HepG2 (cell line): ENCODE data around the gene TCEAL9. TPM values are rescaled to one million over a fixed set of nuclear protein-coding genes. Genes with fewer than 3 reads are reported as not detected.
A peak's percentile ranks its signal among the peaks of the same experiment; 100 is the strongest.

ENCODE experiments used
- DMAP1 ChIP-seq: IDR thresholded peaks from 2 replicates; pipeline ENCODE4 v1.6.1; 2016
- GABPB1 ChIP-seq: IDR thresholded peaks from 2 replicates; pipeline ENCODE4 v1.6.1; 2016; ENCODE audit warnings: mild to moderate bottlenecking, missing genetic modification reagents, moderate library complexity, missing compliant biosample characterization
- HOXA3 ChIP-seq: sonication (generic); formaldehyde crosslinking; IDR thresholded peaks from 2 replicates; pipeline ENCODE4 v1.5.0; 2020; ENCODE audit warnings: missing genetic modification reagents
- TFDP2 ChIP-seq: sonication (generic); formaldehyde crosslinking; IDR thresholded peaks from 2 replicates; pipeline ENCODE4 v1.4.0; 2020; ENCODE audit warnings: missing genetic modification reagents
- THAP11 ChIP-seq: IDR thresholded peaks from 2 replicates; pipeline ENCODE4 v1.6.1; 2016; ENCODE audit warnings: missing biosample characterization, missing genetic modification reagents
- ZFP36L2 ChIP-seq: sonication (generic); formaldehyde crosslinking; IDR thresholded peaks from 2 replicates; pipeline ENCODE4 v1.4.0; 2020; ENCODE audit warnings: missing genetic modification reagents
- ZNF501 ChIP-seq: sonication (generic); formaldehyde crosslinking; IDR thresholded peaks from 2 replicates; pipeline ENCODE4 v1.5.1; 2020; ENCODE audit warnings: mild to moderate bottlenecking, moderate library complexity, missing genetic modification reagents
- ZNF564 ChIP-seq: sonication (generic); formaldehyde crosslinking; IDR thresholded peaks from 2 replicates; pipeline ENCODE4 v1.8.1; 2023; ENCODE audit warnings: mild to moderate bottlenecking, missing genetic modification reagents
- ZNF644 ChIP-seq: IDR thresholded peaks from 2 replicates; pipeline ENCODE4 v1.6.1; 2016; ENCODE audit warnings: low read depth
- ZNF724P ChIP-seq: sonication (generic); formaldehyde crosslinking; IDR thresholded peaks from 2 replicates; pipeline ENCODE4 v1.8.0; 2022; ENCODE audit warnings: missing genetic modification reagents, borderline replicate concordance
- ZSCAN12 ChIP-seq: sonication (generic); formaldehyde crosslinking; IDR thresholded peaks from 2 replicates; pipeline ENCODE4 v1.9.0; 2021; ENCODE audit warnings: mild to moderate bottlenecking, missing genetic modification reagents
- ZSCAN21 ChIP-seq: sonication (generic); formaldehyde crosslinking; IDR thresholded peaks from 2 replicates; pipeline ENCODE4 v1.8.0; 2022; ENCODE audit warnings: mild to moderate bottlenecking, missing genetic modification reagents, moderate library complexity, borderline replicate concordance
- polyA plus RNA-seq, 8 experiments: library from polyadenylated mRNA; depleted of rRNA in 3 of 8; stranded (reverse) in 7 of 8; unstranded in 1 of 8; fragments of >200 nt; fragmentation: Illumina TruSeq in 4 of 8; extraction: Trizol in 4 of 8; gene quantifications; 2 replicates each; pipeline versions ENCODE4 v1.2.1 to v1.2.3, GENCODE V29; 2011 to 2016; ENCODE audit warnings: low read depth in 4 of 8, missing spikeins in 1 of 8, mixed read lengths in 1 of 8; ENCODE audit not compliant: insufficient read depth in 1 of 8
- total RNA-seq, 5 experiments: library from RNA; depleted of rRNA; stranded (reverse); fragments of >200 nt; fragmentation: Illumina TruSeq; extraction: Trizol; gene quantifications; 2 replicates each; pipeline ENCODE4 v1.2.3, GENCODE V29; 2016; ENCODE audit warnings: low read depth in 1 of 5
- TF ChIP-seq, protein P1 (sequence below), 2 experiments: sonication (generic) in 1 of 2; formaldehyde crosslinking in 1 of 2; IDR thresholded peaks; 2 replicates each; pipeline versions ENCODE4 v1.6.1 to v1.9.0; 2014 to 2022; ENCODE audit warnings: antibody characterized with exemption in 1 of 2, borderline replicate concordance in 1 of 2, inconsistent platforms in 1 of 2, low read depth in 1 of 2, missing genetic modification reagents in 1 of 2
- TF ChIP-seq, protein P2 (sequence below): sonication (generic); formaldehyde crosslinking; IDR thresholded peaks from 2 replicates; pipeline ENCODE4 v1.8.0; 2022; ENCODE audit warnings: mild to moderate bottlenecking, missing genetic modification reagents; ENCODE audit not compliant: insufficient replicate concordance
- TF ChIP-seq, protein P3 (sequence below): sonication (generic); formaldehyde crosslinking; IDR thresholded peaks from 2 replicates; pipeline ENCODE4 v1.4.0; 2020; ENCODE audit warnings: mild to moderate bottlenecking, missing genetic modification reagents, borderline replicate concordance

Gene TCEAL9
- total and polyA plus RNA-seq, 2 of the 13 experiments (the other 11 are each of a cell fraction or from before 2014, with no cell fraction given): 15.8 to 45.8 TPM

DNA sequence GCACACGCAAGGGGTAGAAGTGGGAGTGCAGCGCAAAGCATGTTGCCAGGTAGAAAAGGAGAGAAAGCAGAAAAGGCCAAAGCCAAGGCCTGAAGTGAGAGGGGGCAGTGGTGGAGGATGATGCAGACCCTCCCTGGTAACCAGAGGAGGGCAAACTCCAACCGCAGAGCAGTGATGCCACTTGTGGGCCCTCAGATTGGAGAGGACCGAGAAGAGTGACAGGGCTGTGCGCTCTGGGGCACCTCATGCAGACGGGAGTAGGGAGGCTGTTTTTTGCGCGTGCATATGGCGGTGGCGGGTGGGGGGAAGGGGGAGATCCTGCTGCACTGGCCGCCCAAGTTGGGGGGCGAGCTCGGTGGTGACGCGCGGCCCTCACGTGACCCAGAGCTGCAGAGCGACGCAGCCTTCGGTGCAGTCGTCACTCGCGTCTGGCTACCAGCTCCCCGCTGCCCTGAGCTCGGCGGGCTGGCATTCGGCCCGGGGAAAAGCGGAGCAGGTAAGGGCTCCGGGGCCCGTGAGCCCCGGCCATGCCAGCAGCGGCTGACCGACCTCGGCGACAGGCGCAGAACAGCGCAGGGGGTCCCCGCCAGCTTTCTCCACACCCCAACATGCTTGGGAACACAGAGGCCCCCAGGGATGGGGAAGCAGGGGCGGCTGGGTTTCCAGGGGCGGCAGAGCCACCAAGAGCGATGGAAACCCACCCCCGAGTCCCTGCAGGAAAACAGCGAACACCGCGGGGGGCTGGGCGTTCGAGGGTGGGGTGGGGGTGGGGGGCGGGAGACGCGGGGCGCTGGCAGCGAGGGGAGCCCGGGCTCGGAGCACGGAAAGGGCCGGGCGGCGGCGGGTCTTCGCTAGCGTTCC lies 20.0 kb downstream of the TCEAL9 start, which contains the start of gene BEX3 (continued):
- TF ChIP-seq, protein P1, sequence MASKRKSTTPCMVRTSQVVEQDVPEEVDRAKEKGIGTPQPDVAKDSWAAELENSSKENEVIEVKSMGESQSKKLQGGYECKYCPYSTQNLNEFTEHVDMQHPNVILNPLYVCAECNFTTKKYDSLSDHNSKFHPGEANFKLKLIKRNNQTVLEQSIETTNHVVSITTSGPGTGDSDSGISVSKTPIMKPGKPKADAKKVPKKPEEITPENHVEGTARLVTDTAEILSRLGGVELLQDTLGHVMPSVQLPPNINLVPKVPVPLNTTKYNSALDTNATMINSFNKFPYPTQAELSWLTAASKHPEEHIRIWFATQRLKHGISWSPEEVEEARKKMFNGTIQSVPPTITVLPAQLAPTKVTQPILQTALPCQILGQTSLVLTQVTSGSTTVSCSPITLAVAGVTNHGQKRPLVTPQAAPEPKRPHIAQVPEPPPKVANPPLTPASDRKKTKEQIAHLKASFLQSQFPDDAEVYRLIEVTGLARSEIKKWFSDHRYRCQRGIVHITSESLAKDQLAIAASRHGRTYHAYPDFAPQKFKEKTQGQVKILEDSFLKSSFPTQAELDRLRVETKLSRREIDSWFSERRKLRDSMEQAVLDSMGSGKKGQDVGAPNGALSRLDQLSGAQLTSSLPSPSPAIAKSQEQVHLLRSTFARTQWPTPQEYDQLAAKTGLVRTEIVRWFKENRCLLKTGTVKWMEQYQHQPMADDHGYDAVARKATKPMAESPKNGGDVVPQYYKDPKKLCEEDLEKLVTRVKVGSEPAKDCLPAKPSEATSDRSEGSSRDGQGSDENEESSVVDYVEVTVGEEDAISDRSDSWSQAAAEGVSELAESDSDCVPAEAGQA (IDR thresholded peaks at IDR 0.05; ENCODE audit: low read depth): no peak
- TF ChIP-seq, protein P1 (CRISPR knock-in tag; IDR thresholded peaks at IDR 0.05; ENCODE audit: borderline replicate concordance): no peak
- TF ChIP-seq ZNF724P (CRISPR knock-in tag) (no peak), HOXA3 (CRISPR knock-in tag) (peak; percentile 49; the same call in 1 of the 2 replicates), DMAP1 (CRISPR knock-in tag) (no peak), ZNF501 (CRISPR knock-in tag) (no peak), ZNF564 (CRISPR knock-in tag) (no peak), ZSCAN21 (CRISPR knock-in tag) (0 out of 2 replicates have a peak, but pooled peaks have one; percentile 29), ZFP36L2 (CRISPR knock-in tag) (no peak), ZSCAN12 (no peak), THAP11 (CRISPR knock-in tag) (no peak), GABPB1 (CRISPR knock-in tag) (peak; percentile 23; the same call in 1 of the 2 replicates), TFDP2 (CRISPR knock-in tag) (no peak), ZNF644 (CRISPR knock-in tag) (no peak)
- TF ChIP-seq, protein P2, sequence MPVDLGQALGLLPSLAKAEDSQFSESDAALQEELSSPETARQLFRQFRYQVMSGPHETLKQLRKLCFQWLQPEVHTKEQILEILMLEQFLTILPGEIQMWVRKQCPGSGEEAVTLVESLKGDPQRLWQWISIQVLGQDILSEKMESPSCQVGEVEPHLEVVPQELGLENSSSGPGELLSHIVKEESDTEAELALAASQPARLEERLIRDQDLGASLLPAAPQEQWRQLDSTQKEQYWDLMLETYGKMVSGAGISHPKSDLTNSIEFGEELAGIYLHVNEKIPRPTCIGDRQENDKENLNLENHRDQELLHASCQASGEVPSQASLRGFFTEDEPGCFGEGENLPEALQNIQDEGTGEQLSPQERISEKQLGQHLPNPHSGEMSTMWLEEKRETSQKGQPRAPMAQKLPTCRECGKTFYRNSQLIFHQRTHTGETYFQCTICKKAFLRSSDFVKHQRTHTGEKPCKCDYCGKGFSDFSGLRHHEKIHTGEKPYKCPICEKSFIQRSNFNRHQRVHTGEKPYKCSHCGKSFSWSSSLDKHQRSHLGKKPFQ (CRISPR knock-in tag): no peak
- TF ChIP-seq, protein P3, sequence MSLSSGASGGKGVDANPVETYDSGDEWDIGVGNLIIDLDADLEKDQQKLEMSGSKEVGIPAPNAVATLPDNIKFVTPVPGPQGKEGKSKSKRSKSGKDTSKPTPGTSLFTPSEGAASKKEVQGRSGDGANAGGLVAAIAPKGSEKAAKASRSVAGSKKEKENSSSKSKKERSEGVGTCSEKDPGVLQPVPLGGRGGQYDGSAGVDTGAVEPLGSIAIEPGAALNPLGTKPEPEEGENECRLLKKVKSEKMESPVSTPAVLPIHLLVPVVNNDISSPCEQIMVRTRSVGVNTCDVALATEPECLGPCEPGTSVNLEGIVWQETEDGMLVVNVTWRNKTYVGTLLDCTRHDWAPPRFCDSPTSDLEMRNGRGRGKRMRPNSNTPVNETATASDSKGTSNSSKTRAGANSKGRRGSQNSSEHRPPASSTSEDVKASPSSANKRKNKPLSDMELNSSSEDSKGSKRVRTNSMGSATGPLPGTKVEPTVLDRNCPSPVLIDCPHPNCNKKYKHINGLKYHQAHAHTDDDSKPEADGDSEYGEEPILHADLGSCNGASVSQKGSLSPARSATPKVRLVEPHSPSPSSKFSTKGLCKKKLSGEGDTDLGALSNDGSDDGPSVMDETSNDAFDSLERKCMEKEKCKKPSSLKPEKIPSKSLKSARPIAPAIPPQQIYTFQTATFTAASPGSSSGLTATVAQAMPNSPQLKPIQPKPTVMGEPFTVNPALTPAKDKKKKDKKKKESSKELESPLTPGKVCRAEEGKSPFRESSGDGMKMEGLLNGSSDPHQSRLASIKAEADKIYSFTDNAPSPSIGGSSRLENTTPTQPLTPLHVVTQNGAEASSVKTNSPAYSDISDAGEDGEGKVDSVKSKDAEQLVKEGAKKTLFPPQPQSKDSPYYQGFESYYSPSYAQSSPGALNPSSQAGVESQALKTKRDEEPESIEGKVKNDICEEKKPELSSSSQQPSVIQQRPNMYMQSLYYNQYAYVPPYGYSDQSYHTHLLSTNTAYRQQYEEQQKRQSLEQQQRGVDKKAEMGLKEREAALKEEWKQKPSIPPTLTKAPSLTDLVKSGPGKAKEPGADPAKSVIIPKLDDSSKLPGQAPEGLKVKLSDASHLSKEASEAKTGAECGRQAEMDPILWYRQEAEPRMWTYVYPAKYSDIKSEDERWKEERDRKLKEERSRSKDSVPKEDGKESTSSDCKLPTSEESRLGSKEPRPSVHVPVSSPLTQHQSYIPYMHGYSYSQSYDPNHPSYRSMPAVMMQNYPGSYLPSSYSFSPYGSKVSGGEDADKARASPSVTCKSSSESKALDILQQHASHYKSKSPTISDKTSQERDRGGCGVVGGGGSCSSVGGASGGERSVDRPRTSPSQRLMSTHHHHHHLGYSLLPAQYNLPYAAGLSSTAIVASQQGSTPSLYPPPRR (CRISPR knock-in tag): no peak
